GM23338 (cell line): ENCODE measurements around the gene DPP10. TPM values are rescaled to one million over a fixed set of nuclear protein-coding genes. Genes with fewer than 3 reads are reported as not detected.

Source experiments
- ATAC-seq: fragments of 200-7000 bp; cut with Tn5 transposase; 3 replicates; pipeline ENCODE4 v1.9.1; 2020
- DNase-seq: peaks from one replicate; pipeline ENCODE4 v3.0.0-alpha.2; 2015; ENCODE audit warnings: low spot score
- H2AFZ ChIP-seq: fragments of 200-600 bp; sonication (generic); 2 replicates; pipeline ENCODE4 v1.8.0; 2016; ENCODE audit warnings: antibody characterized with exemption, mild to moderate bottlenecking, moderate library complexity
- H3F3A ChIP-seq: fragments of 200-600 bp; sonication (generic); replicated peaks from 2 replicates; pipeline ENCODE4 v1.8.0; 2017; ENCODE audit warnings: antibody characterized with exemption, mixed run types, low read depth
- H3K27ac ChIP-seq: fragments of 200-600 bp; sonication (generic); 2 replicates; pipeline ENCODE4 v1.6.1; 2016; ENCODE audit warnings: low read depth
- H3K27me3 ChIP-seq: fragments of 200-600 bp; sonication (generic); 2 replicates; pipeline ENCODE4 v1.8.0; 2016; ENCODE audit warnings: mild to moderate bottlenecking, mixed run types, moderate library complexity; ENCODE audit not compliant: insufficient read depth
- H3K36me3 ChIP-seq: fragments of 200-600 bp; sonication (generic); 2 replicates; pipeline ENCODE4 v1.8.0; 2016; ENCODE audit warnings: mild to moderate bottlenecking; ENCODE audit not compliant: insufficient read depth
- H3K4me1 ChIP-seq: fragments of 200-600 bp; sonication (generic); 2 replicates; pipeline ENCODE4 v1.8.0; 2016; ENCODE audit warnings: mild to moderate bottlenecking, moderate library complexity; ENCODE audit not compliant: insufficient read depth
- H3K4me2 ChIP-seq: fragments of 200-600 bp; sonication (generic); 2 replicates; pipeline ENCODE4 v1.7.1; 2017; ENCODE audit warnings: mixed run types
- H3K4me3 ChIP-seq: fragments of 200-600 bp; sonication (generic); 2 replicates; pipeline ENCODE4 v1.6.1; 2016; ENCODE audit warnings: mixed run types
- H3K79me2 ChIP-seq: fragments of 200-600 bp; sonication (generic); replicated peaks from 2 replicates; pipeline ENCODE4 v1.8.0; 2017; ENCODE audit warnings: mild to moderate bottlenecking; ENCODE audit not compliant: insufficient read depth
- H3K9me2 ChIP-seq: fragments of 200-600 bp; sonication (generic); 2 replicates; pipeline ENCODE4 v1.8.0; 2017; ENCODE audit not compliant: insufficient read depth
- H4K20me1 ChIP-seq: fragments of 200-600 bp; sonication (generic); replicated peaks from 2 replicates; pipeline ENCODE4 v1.8.0; 2017; ENCODE audit warnings: mild to moderate bottlenecking; ENCODE audit not compliant: insufficient read depth
- H3K27ac Mint-ChIP-seq: 2 replicates; pipeline ENCODE4 v1.8.0; 2020; ENCODE audit warnings: inconsistent platforms, mild to moderate bottlenecking, moderate library complexity, mixed read lengths
- H3K27me3 Mint-ChIP-seq: 3 replicates; pipeline ENCODE4 v1.8.0; 2022; ENCODE audit warnings: low read depth, mild to moderate bottlenecking, moderate library complexity, mixed read lengths, inconsistent platforms; ENCODE audit not compliant: insufficient read depth, poor library complexity
- H3K36me3 Mint-ChIP-seq: 3 replicates; pipeline ENCODE4 v1.8.0; 2021; ENCODE audit warnings: low read depth, mild to moderate bottlenecking, inconsistent platforms, moderate library complexity, mixed read lengths
- H3K4me1 Mint-ChIP-seq: 3 replicates; pipeline ENCODE4 v1.8.0; 2020; ENCODE audit warnings: mild to moderate bottlenecking, inconsistent platforms, mixed read lengths
- H3K4me3 Mint-ChIP-seq: 3 replicates; pipeline ENCODE4 v1.8.0; 2021; ENCODE audit warnings: moderate library complexity, mild to moderate bottlenecking, inconsistent platforms, mixed read lengths
- H3K9me3 Mint-ChIP-seq: 3 replicates; pipeline ENCODE4 v1.8.0; 2020; ENCODE audit warnings: moderate library complexity, mild to moderate bottlenecking, inconsistent platforms, mixed read lengths
- CREB1 ChIP-seq: fragments of 250-450 bp; sonication (Bioruptor Pico); IDR thresholded peaks from 2 replicates; pipeline ENCODE4 v1.5.0; 2020; ENCODE audit warnings: low read depth, mild to moderate bottlenecking, moderate library complexity
- ZNF331 ChIP-seq: fragments of 250-450 bp; sonication (Bioruptor Pico); IDR thresholded peaks from 2 replicates; pipeline ENCODE4 v1.5.0; 2020; ENCODE audit warnings: low read depth, mild to moderate bottlenecking, moderate library complexity
- polyA plus RNA-seq: library from polyadenylated mRNA; unstranded; fragments of >200 nt; fragmentation: Nextera tagmentation; extraction: Ambion mirVana; gene quantifications from 2 replicates; pipeline ENCODE4 v1.2.1, GENCODE V29; 2016
- total RNA-seq: library from RNA; depleted of rRNA; stranded (reverse); fragments of >200 nt; shearing (Covaris generic); gene quantifications from 2 replicates; pipeline ENCODE4 v1.2.3, GENCODE V29; 2014
- TF ChIP-seq, protein P1 (sequence below): IDR thresholded peaks from 2 replicates; pipeline ENCODE4 v1.6.1; 2016; ENCODE audit warnings: antibody characterized with exemption
- TF ChIP-seq, protein P2 (sequence below): fragments of 250-450 bp; sonication (Bioruptor Pico); IDR thresholded peaks from 2 replicates; pipeline ENCODE4 v1.5.0; 2020; ENCODE audit warnings: mild to moderate bottlenecking, moderate library complexity

Gene DPP10
- total and polyA plus RNA-seq, 2 experiments from 2014 or later, result 3.6 to 14.8 TPM

DNA sequence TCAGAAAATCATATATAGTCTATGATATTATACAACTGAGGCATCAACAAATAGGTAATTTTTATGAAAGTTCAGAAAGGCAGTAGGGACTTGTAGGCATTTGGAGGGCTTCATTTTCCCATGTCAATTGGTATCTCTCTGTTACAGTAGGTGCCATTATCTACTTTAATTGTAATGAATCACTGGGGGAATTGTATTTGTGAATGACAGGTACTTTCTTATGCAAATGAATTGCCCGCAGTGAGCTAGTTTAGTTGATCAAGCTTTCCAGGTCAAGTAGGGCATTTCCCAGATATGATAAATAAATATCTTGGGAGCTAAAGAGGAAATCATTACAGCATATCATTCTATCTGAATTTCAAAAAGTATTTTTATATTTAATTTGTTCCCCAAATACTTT, 1116.3 kb downstream of the DPP10 start (continued):
- TF ChIP-seq CREB1 (CRISPR knock-in tag), result no peak
- TF ChIP-seq, protein P1, sequence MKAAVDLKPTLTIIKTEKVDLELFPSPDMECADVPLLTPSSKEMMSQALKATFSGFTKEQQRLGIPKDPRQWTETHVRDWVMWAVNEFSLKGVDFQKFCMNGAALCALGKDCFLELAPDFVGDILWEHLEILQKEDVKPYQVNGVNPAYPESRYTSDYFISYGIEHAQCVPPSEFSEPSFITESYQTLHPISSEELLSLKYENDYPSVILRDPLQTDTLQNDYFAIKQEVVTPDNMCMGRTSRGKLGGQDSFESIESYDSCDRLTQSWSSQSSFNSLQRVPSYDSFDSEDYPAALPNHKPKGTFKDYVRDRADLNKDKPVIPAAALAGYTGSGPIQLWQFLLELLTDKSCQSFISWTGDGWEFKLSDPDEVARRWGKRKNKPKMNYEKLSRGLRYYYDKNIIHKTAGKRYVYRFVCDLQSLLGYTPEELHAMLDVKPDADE, result no peak

DNA sequence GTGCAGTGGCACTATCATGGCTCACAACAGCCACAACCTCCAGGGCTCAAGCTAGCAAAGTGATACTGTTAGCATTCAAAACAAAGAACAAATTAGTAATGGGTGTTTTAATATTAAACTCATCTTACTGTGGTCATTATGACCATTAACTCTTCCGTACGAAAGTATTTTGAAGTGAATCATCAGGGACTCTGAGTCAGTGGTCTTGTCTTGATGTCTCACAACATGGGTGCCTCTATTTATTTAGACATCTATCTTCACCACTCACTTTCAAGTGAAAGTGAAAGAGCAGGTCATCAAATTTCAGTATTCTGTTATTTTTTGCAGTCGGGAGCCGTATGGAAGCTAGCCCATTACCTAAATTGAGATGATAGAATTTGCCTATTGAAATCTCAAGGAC, 1118.2 kb downstream of the DPP10 start:
- no peak overlapping the region for H3K4me3 ChIP-seq
- H4K20me1 ChIP-seq, result no peaks in the 10 kb centered on the region
- no peaks in the 10 kb centered on the region for H3K36me3 ChIP-seq
- Mint-ChIP-seq H3K36me3 (no peaks in the 10 kb centered on the region), H3K27me3 (no peaks in the 10 kb centered on the region), H3K4me1 (peaks cover 10% of the 10 kb centered on the region), H3K27ac (no peak overlapping the region), H3K9me3 (no peaks in the 10 kb centered on the region), H3K4me3 (no peak overlapping the region)
- peaks cover 13% of the 10 kb centered on the region for H3K4me1 ChIP-seq
- H3K4me2 ChIP-seq, result no peak overlapping the region
- DNase-seq (no peak), ATAC-seq (no peak)
- H3K27me3 ChIP-seq, result no peaks in the 10 kb centered on the region
- no peak overlapping the region for H3K27ac ChIP-seq
- H3F3A ChIP-seq, result no peaks in the 10 kb centered on the region
- TF ChIP-seq, protein P2, sequence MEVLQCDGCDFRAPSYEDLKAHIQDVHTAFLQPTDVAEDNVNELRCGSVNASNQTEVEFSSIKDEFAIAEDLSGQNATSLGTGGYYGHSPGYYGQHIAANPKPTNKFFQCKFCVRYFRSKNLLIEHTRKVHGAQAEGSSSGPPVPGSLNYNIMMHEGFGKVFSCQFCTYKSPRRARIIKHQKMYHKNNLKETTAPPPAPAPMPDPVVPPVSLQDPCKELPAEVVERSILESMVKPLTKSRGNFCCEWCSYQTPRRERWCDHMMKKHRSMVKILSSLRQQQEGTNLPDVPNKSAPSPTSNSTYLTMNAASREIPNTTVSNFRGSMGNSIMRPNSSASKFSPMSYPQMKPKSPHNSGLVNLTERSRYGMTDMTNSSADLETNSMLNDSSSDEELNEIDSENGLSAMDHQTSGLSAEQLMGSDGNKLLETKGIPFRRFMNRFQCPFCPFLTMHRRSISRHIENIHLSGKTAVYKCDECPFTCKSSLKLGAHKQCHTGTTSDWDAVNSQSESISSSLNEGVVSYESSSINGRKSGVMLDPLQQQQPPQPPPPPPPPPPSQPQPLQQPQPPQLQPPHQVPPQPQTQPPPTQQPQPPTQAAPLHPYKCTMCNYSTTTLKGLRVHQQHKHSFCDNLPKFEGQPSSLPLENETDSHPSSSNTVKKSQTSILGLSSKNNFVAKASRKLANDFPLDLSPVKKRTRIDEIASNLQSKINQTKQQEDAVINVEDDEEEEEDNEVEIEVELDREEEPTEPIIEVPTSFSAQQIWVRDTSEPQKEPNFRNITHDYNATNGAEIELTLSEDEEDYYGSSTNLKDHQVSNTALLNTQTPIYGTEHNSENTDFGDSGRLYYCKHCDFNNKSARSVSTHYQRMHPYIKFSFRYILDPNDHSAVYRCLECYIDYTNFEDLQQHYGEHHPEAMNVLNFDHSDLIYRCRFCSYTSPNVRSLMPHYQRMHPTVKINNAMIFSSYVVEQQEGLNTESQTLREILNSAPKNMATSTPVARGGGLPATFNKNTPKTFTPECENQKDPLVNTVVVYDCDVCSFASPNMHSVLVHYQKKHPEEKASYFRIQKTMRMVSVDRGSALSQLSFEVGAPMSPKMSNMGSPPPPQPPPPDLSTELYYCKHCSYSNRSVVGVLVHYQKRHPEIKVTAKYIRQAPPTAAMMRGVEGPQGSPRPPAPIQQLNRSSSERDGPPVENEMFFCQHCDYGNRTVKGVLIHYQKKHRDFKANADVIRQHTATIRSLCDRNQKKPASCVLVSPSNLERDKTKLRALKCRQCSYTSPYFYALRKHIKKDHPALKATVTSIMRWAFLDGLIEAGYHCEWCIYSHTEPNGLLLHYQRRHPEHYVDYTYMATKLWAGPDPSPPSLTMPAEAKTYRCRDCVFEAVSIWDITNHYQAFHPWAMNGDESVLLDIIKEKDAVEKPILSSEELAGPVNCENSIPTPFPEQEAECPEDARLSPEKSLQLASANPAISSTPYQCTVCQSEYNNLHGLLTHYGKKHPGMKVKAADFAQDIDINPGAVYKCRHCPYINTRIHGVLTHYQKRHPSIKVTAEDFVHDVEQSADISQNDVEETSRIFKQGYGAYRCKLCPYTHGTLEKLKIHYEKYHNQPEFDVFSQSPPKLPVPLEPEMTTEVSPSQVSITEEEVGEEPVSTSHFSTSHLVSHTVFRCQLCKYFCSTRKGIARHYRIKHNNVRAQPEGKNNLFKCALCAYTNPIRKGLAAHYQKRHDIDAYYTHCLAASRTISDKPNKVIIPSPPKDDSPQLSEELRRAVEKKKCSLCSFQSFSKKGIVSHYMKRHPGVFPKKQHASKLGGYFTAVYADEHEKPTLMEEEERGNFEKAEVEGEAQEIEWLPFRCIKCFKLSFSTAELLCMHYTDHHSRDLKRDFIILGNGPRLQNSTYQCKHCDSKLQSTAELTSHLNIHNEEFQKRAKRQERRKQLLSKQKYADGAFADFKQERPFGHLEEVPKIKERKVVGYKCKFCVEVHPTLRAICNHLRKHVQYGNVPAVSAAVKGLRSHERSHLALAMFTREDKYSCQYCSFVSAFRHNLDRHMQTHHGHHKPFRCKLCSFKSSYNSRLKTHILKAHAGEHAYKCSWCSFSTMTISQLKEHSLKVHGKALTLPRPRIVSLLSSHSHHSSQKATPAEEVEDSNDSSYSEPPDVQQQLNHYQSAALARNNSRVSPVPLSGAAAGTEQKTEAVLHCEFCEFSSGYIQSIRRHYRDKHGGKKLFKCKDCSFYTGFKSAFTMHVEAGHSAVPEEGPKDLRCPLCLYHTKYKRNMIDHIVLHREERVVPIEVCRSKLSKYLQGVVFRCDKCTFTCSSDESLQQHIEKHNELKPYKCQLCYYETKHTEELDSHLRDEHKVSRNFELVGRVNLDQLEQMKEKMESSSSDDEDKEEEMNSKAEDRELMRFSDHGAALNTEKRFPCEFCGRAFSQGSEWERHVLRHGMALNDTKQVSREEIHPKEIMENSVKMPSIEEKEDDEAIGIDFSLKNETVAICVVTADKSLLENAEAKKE, result no peak
- no peak for TF ChIP-seq ZNF331
- H3K79me2 ChIP-seq, result no peaks in the 10 kb centered on the region
- no peaks in the 10 kb centered on the region for H3K9me2 ChIP-seq
- H2AFZ ChIP-seq, result no peak overlapping the region
